GM23338 (cell line): ENCODE results near the gene PICALM. TPM values are rescaled to one million over a fixed set of nuclear protein-coding genes. Genes with fewer than 3 reads are reported as not detected.

ENCODE experiments used
- ATAC-seq: fragments of 200-7000 bp; cut with Tn5 transposase; 3 replicates; pipeline ENCODE4 v1.9.1; 2020
- DNase-seq: peaks from one replicate; pipeline ENCODE4 v3.0.0-alpha.2; 2015; ENCODE audit warnings: low spot score
- H2AFZ ChIP-seq: fragments of 200-600 bp; sonication (generic); 2 replicates; pipeline ENCODE4 v1.8.0; 2016; ENCODE audit warnings: antibody characterized with exemption, mild to moderate bottlenecking, moderate library complexity
- H3F3A ChIP-seq: fragments of 200-600 bp; sonication (generic); replicated peaks from 2 replicates; pipeline ENCODE4 v1.8.0; 2017; ENCODE audit warnings: antibody characterized with exemption, mixed run types, low read depth
- H3K27ac ChIP-seq: fragments of 200-600 bp; sonication (generic); 2 replicates; pipeline ENCODE4 v1.6.1; 2016; ENCODE audit warnings: low read depth
- H3K27me3 ChIP-seq: fragments of 200-600 bp; sonication (generic); 2 replicates; pipeline ENCODE4 v1.8.0; 2016; ENCODE audit warnings: mild to moderate bottlenecking, mixed run types, moderate library complexity; ENCODE audit not compliant: insufficient read depth
- H3K36me3 ChIP-seq: fragments of 200-600 bp; sonication (generic); 2 replicates; pipeline ENCODE4 v1.8.0; 2016; ENCODE audit warnings: mild to moderate bottlenecking; ENCODE audit not compliant: insufficient read depth
- H3K4me1 ChIP-seq: fragments of 200-600 bp; sonication (generic); 2 replicates; pipeline ENCODE4 v1.8.0; 2016; ENCODE audit warnings: mild to moderate bottlenecking, moderate library complexity; ENCODE audit not compliant: insufficient read depth
- H3K4me2 ChIP-seq: fragments of 200-600 bp; sonication (generic); 2 replicates; pipeline ENCODE4 v1.7.1; 2017; ENCODE audit warnings: mixed run types
- H3K4me3 ChIP-seq: fragments of 200-600 bp; sonication (generic); 2 replicates; pipeline ENCODE4 v1.6.1; 2016; ENCODE audit warnings: mixed run types
- H3K79me2 ChIP-seq: fragments of 200-600 bp; sonication (generic); replicated peaks from 2 replicates; pipeline ENCODE4 v1.8.0; 2017; ENCODE audit warnings: mild to moderate bottlenecking; ENCODE audit not compliant: insufficient read depth
- H3K9me2 ChIP-seq: fragments of 200-600 bp; sonication (generic); 2 replicates; pipeline ENCODE4 v1.8.0; 2017; ENCODE audit not compliant: insufficient read depth
- H4K20me1 ChIP-seq: fragments of 200-600 bp; sonication (generic); replicated peaks from 2 replicates; pipeline ENCODE4 v1.8.0; 2017; ENCODE audit warnings: mild to moderate bottlenecking; ENCODE audit not compliant: insufficient read depth
- H3K27ac Mint-ChIP-seq: 2 replicates; pipeline ENCODE4 v1.8.0; 2020; ENCODE audit warnings: inconsistent platforms, mild to moderate bottlenecking, moderate library complexity, mixed read lengths
- H3K27me3 Mint-ChIP-seq: 3 replicates; pipeline ENCODE4 v1.8.0; 2022; ENCODE audit warnings: low read depth, mild to moderate bottlenecking, moderate library complexity, mixed read lengths, inconsistent platforms; ENCODE audit not compliant: insufficient read depth, poor library complexity
- H3K36me3 Mint-ChIP-seq: 3 replicates; pipeline ENCODE4 v1.8.0; 2021; ENCODE audit warnings: low read depth, mild to moderate bottlenecking, inconsistent platforms, moderate library complexity, mixed read lengths
- H3K4me1 Mint-ChIP-seq: 3 replicates; pipeline ENCODE4 v1.8.0; 2020; ENCODE audit warnings: mild to moderate bottlenecking, inconsistent platforms, mixed read lengths
- H3K4me3 Mint-ChIP-seq: 3 replicates; pipeline ENCODE4 v1.8.0; 2021; ENCODE audit warnings: moderate library complexity, mild to moderate bottlenecking, inconsistent platforms, mixed read lengths
- H3K9me3 Mint-ChIP-seq: 3 replicates; pipeline ENCODE4 v1.8.0; 2020; ENCODE audit warnings: moderate library complexity, mild to moderate bottlenecking, inconsistent platforms, mixed read lengths
- CREB1 ChIP-seq: fragments of 250-450 bp; sonication (Bioruptor Pico); IDR thresholded peaks from 2 replicates; pipeline ENCODE4 v1.5.0; 2020; ENCODE audit warnings: low read depth, mild to moderate bottlenecking, moderate library complexity
- CTCF ChIP-seq, 2 experiments: fragments of 200-600 bp in 1 of 2; sonication (generic) in 1 of 2; conservative IDR thresholded peaks; 2 replicates each; pipeline versions ENCODE4 v1.5.1 to v1.6.1; 2016 to 2017; ENCODE audit warnings: antibody characterized with exemption in 2 of 2, low read depth in 2 of 2, mild to moderate bottlenecking in 2 of 2, moderate library complexity in 1 of 2
- EZH2 ChIP-seq: fragments of 200-600 bp; sonication (generic); IDR thresholded peaks from one replicate; pipeline ENCODE4 v1.8.0; 2017; ENCODE audit warnings: antibody characterized with exemption, mild to moderate bottlenecking, low read depth; ENCODE audit not compliant: unreplicated experiment
- EZH2phosphoT487 ChIP-seq: fragments of 200-600 bp; sonication (generic); IDR thresholded peaks from one replicate; pipeline ENCODE4 v1.8.1; 2018; ENCODE audit warnings: antibody characterized with exemption; ENCODE audit not compliant: unreplicated experiment
- JUNB ChIP-seq: IDR thresholded peaks from one replicate; pipeline ENCODE4 v1.6.1; 2016; ENCODE audit warnings: antibody characterized with exemption; ENCODE audit not compliant: unreplicated experiment
- NANOG ChIP-seq: IDR thresholded peaks from 2 replicates; pipeline ENCODE4 v1.6.1; 2016; ENCODE audit warnings: antibody characterized with exemption, borderline replicate concordance
- POLR2AphosphoS5 ChIP-seq: IDR thresholded peaks from 2 replicates; pipeline ENCODE4 v1.6.1; 2016; ENCODE audit warnings: antibody characterized with exemption, low read depth
- REST ChIP-seq: IDR thresholded peaks from one replicate; pipeline ENCODE4 v1.6.1; 2018; ENCODE audit warnings: antibody characterized with exemption; ENCODE audit not compliant: unreplicated experiment
- STAT1 ChIP-seq: IDR thresholded peaks from one replicate; pipeline ENCODE4 v1.6.1; 2016; ENCODE audit warnings: antibody characterized with exemption; ENCODE audit not compliant: unreplicated experiment
- ZNF114 ChIP-seq: fragments of 250-450 bp; sonication (Bioruptor Pico); IDR thresholded peaks from 2 replicates; pipeline ENCODE4 v1.5.0; 2020; ENCODE audit warnings: mild to moderate bottlenecking, moderate library complexity
- ZNF331 ChIP-seq: fragments of 250-450 bp; sonication (Bioruptor Pico); IDR thresholded peaks from 2 replicates; pipeline ENCODE4 v1.5.0; 2020; ENCODE audit warnings: low read depth, mild to moderate bottlenecking, moderate library complexity
- polyA plus RNA-seq: library from polyadenylated mRNA; unstranded; fragments of >200 nt; fragmentation: Nextera tagmentation; extraction: Ambion mirVana; gene quantifications from 2 replicates; pipeline ENCODE4 v1.2.1, GENCODE V29; 2016
- total RNA-seq: library from RNA; depleted of rRNA; stranded (reverse); fragments of >200 nt; shearing (Covaris generic); gene quantifications from 2 replicates; pipeline ENCODE4 v1.2.3, GENCODE V29; 2014
- TF ChIP-seq, protein P1 (sequence below): fragments of 250-450 bp; sonication (Bioruptor Pico); IDR thresholded peaks from 2 replicates; pipeline ENCODE4 v1.5.0; 2020; ENCODE audit warnings: mild to moderate bottlenecking, moderate library complexity
- TF ChIP-seq, protein P2 (sequence below): IDR thresholded peaks from 2 replicates; pipeline ENCODE4 v1.6.1; 2016; ENCODE audit warnings: antibody characterized with exemption

The PICALM gene
- total and polyA plus RNA-seq, 2 experiments from 2014 or later, result 27.9 to 134 TPM

DNA sequence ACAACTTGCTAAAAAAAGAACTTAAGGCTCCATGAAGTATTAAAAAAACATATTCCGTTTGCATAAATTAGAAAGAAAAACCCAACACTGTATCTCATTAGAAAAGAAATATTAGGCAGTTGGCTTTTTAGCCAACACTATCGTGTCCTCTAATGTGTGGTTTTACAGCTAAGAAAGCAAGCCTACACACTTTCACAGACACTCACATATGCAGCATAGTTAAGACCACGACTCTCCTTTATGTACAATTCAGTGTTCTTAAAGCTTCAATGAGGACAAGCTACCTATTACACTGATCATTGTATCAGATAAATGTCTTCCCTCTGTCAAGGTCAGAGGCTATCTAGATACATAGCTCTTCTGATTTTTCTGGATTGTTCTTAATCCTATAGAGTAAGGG is 80.1 kb downstream of the PICALM start:
- Histone ChIP-seq H3F3A (no peaks in the 10 kb centered on the region), H3K9me2 (no peaks in the 10 kb centered on the region), H3K27ac (no peak overlapping the region), H4K20me1 (no peaks in the 10 kb centered on the region; the same call in 1 of the 2 replicates), H3K27me3 (no peaks in the 10 kb centered on the region), H3K36me3 (0 out of 2 replicates have a peak, but pooled peaks cover 3% of the 10 kb centered on the region), H3K79me2 (no peaks in the 10 kb centered on the region), H3K4me2 (no peak overlapping the region), H3K4me3 (no peak overlapping the region), H2AFZ (no peak overlapping the region), H3K4me1 (no peaks in the 10 kb centered on the region; the same call in 1 of the 2 replicates)
- Mint-ChIP-seq H3K4me1 (peaks cover 2% of the 10 kb centered on the region; the same call in 1 of the 3 replicates), H3K9me3 (no peaks in the 10 kb centered on the region), H3K27ac (no peak overlapping the region), H3K36me3 (no peaks in the 10 kb centered on the region; the same call in 1 of the 3 replicates), H3K27me3 (no peaks in the 10 kb centered on the region), H3K4me3 (no peak overlapping the region)
- ATAC-seq, result no peak
- DNase-seq, result no peak
- TF ChIP-seq, protein P1, sequence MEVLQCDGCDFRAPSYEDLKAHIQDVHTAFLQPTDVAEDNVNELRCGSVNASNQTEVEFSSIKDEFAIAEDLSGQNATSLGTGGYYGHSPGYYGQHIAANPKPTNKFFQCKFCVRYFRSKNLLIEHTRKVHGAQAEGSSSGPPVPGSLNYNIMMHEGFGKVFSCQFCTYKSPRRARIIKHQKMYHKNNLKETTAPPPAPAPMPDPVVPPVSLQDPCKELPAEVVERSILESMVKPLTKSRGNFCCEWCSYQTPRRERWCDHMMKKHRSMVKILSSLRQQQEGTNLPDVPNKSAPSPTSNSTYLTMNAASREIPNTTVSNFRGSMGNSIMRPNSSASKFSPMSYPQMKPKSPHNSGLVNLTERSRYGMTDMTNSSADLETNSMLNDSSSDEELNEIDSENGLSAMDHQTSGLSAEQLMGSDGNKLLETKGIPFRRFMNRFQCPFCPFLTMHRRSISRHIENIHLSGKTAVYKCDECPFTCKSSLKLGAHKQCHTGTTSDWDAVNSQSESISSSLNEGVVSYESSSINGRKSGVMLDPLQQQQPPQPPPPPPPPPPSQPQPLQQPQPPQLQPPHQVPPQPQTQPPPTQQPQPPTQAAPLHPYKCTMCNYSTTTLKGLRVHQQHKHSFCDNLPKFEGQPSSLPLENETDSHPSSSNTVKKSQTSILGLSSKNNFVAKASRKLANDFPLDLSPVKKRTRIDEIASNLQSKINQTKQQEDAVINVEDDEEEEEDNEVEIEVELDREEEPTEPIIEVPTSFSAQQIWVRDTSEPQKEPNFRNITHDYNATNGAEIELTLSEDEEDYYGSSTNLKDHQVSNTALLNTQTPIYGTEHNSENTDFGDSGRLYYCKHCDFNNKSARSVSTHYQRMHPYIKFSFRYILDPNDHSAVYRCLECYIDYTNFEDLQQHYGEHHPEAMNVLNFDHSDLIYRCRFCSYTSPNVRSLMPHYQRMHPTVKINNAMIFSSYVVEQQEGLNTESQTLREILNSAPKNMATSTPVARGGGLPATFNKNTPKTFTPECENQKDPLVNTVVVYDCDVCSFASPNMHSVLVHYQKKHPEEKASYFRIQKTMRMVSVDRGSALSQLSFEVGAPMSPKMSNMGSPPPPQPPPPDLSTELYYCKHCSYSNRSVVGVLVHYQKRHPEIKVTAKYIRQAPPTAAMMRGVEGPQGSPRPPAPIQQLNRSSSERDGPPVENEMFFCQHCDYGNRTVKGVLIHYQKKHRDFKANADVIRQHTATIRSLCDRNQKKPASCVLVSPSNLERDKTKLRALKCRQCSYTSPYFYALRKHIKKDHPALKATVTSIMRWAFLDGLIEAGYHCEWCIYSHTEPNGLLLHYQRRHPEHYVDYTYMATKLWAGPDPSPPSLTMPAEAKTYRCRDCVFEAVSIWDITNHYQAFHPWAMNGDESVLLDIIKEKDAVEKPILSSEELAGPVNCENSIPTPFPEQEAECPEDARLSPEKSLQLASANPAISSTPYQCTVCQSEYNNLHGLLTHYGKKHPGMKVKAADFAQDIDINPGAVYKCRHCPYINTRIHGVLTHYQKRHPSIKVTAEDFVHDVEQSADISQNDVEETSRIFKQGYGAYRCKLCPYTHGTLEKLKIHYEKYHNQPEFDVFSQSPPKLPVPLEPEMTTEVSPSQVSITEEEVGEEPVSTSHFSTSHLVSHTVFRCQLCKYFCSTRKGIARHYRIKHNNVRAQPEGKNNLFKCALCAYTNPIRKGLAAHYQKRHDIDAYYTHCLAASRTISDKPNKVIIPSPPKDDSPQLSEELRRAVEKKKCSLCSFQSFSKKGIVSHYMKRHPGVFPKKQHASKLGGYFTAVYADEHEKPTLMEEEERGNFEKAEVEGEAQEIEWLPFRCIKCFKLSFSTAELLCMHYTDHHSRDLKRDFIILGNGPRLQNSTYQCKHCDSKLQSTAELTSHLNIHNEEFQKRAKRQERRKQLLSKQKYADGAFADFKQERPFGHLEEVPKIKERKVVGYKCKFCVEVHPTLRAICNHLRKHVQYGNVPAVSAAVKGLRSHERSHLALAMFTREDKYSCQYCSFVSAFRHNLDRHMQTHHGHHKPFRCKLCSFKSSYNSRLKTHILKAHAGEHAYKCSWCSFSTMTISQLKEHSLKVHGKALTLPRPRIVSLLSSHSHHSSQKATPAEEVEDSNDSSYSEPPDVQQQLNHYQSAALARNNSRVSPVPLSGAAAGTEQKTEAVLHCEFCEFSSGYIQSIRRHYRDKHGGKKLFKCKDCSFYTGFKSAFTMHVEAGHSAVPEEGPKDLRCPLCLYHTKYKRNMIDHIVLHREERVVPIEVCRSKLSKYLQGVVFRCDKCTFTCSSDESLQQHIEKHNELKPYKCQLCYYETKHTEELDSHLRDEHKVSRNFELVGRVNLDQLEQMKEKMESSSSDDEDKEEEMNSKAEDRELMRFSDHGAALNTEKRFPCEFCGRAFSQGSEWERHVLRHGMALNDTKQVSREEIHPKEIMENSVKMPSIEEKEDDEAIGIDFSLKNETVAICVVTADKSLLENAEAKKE (CRISPR knock-in tag), result no peak
- TF ChIP-seq CREB1 (CRISPR knock-in tag), result no peak
- no peak for TF ChIP-seq EZH2
- no peak for TF ChIP-seq ZNF331 (CRISPR knock-in tag)
- no peak for TF ChIP-seq CTCF (conservative IDR thresholded peaks at IDR 0.05; ENCODE audit: low read depth in 2 of 2)
- TF ChIP-seq, protein P2, sequence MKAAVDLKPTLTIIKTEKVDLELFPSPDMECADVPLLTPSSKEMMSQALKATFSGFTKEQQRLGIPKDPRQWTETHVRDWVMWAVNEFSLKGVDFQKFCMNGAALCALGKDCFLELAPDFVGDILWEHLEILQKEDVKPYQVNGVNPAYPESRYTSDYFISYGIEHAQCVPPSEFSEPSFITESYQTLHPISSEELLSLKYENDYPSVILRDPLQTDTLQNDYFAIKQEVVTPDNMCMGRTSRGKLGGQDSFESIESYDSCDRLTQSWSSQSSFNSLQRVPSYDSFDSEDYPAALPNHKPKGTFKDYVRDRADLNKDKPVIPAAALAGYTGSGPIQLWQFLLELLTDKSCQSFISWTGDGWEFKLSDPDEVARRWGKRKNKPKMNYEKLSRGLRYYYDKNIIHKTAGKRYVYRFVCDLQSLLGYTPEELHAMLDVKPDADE, result no peak
- TF ChIP-seq STAT1, result no peak
- TF ChIP-seq NANOG, result no peak
- no peak for TF ChIP-seq REST
- TF ChIP-seq POLR2AphosphoS5, result no peak
- TF ChIP-seq JUNB, result no peak
- TF ChIP-seq ZNF114 (CRISPR knock-in tag), result no peak
- TF ChIP-seq EZH2phosphoT487, result no peak
